ENCODE measurements around the gene SH2B3.
"Not testable (repeated sequence)": the region's sequence is repeated elsewhere in the genome, so short reads cannot be mapped to it uniquely, and the experiment has no call there.

SH2B3 gene

DNA sequence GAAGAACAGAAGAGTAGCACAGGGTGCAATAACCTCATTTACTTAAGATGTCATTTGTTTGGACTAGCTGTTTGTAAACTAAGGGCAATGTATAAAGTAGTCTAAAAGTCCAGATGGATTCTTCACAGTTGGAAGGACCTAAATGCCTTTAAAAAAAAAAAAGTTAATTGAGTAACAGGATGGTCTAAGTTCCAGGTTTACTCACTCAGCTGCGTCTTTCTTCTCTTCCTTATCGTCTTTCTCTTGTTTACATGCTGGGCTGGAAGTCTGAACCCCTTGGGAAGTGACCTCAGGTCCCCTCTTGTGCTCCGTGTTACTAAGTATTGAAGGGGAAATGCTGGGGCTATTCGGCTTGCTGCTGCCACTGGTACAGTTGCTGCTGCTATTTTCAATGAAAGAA, 82.5 kb downstream of the SH2B3 start:
- ChIA-PET CTCF (interaction anchor here (1.0 kb wide), 1 partner anchor 197 kb away, joined by 3 read pairs; the partner anchor contains the start of gene BRAP), POLR2A (no interaction called here)
- DNase-seq (ENCODE audit: extremely low spot score), result no peak
- TF ChIP-seq FOXA1 (IDR thresholded peaks at IDR 0.05) (no peak), FOXK2 (IDR thresholded peaks at IDR 0.05) (no peak), SUZ12 (IDR thresholded peaks at IDR 0.05) (no peak), NFRKB (IDR thresholded peaks at IDR 0.05) (no peak), ZNF384 (IDR thresholded peaks at IDR 0.05) (no peak), ELF4 (IDR thresholded peaks at IDR 0.05) (no peak), CTBP1 (IDR thresholded peaks at IDR 0.05; ENCODE audit: borderline replicate concordance) (no peak), ARNT (IDR thresholded peaks at IDR 0.05) (no peak), BHLHE40 (IDR thresholded peaks at IDR 0.05; ENCODE audit: borderline replicate concordance) (no peak), HDGF (IDR thresholded peaks at IDR 0.05; ENCODE audit: borderline replicate concordance) (no peak), SP1 (IDR thresholded peaks at IDR 0.05) (no peak), LEF1 (IDR thresholded peaks at IDR 0.05; ENCODE audit: borderline replicate concordance) (no peak), FOXM1 (IDR thresholded peaks at IDR 0.05; ENCODE audit: borderline replicate concordance) (no peak), TARDBP (IDR thresholded peaks at IDR 0.05) (no peak), L3MBTL2 (conservative IDR thresholded peaks at IDR 0.05) (no peak)
- TF ChIP-seq, protein P1, sequence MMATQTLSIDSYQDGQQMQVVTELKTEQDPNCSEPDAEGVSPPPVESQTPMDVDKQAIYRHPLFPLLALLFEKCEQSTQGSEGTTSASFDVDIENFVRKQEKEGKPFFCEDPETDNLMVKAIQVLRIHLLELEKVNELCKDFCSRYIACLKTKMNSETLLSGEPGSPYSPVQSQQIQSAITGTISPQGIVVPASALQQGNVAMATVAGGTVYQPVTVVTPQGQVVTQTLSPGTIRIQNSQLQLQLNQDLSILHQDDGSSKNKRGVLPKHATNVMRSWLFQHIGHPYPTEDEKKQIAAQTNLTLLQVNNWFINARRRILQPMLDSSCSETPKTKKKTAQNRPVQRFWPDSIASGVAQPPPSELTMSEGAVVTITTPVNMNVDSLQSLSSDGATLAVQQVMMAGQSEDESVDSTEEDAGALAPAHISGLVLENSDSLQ (IDR thresholded peaks at IDR 0.05), result no peak

DNA sequence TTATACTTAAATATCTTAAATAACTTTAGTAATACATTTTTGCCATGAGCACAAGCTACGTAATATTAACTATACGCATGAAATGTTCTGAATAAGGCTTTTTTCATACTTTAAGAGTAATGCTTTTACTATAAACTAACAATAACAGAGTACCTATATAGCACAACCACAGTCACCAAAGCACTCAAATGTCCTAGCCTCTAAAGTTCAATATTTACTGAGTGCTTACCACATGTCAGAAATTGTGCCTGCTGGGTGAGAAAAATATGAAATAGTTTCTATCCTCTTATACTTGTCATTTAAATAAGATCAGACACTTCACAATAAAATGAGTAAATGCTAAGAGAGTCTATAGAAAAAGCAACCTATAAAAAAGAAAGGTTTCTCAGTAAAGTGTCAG, 83.1 kb downstream of the SH2B3 start:
- no peak for DNase-seq (ENCODE audit: extremely low spot score)
- no peak for TF ChIP-seq SP1 (IDR thresholded peaks at IDR 0.05)
- TF ChIP-seq FOXA1 (IDR thresholded peaks at IDR 0.05), result no peak
- TF ChIP-seq ZNF384 (IDR thresholded peaks at IDR 0.05), result no peak
- TF ChIP-seq CTBP1 (IDR thresholded peaks at IDR 0.05; ENCODE audit: borderline replicate concordance), result no peak
- no peak for TF ChIP-seq TARDBP (IDR thresholded peaks at IDR 0.05)
- TF ChIP-seq FOXK2 (IDR thresholded peaks at IDR 0.05), result no peak
- TF ChIP-seq L3MBTL2 (conservative IDR thresholded peaks at IDR 0.05), result no peak
- no peak for TF ChIP-seq ARNT (IDR thresholded peaks at IDR 0.05)
- TF ChIP-seq LEF1 (IDR thresholded peaks at IDR 0.05; ENCODE audit: borderline replicate concordance), result no peak
- TF ChIP-seq SUZ12 (IDR thresholded peaks at IDR 0.05), result no peak
- no peak for TF ChIP-seq NFRKB (IDR thresholded peaks at IDR 0.05)
- POLR2A ChIA-PET, result no interaction called here
- CTCF ChIA-PET, result interaction anchor here (1.0 kb wide), 1 partner anchor 197 kb away, joined by 3 read pairs; the partner anchor contains the start of gene BRAP

- CTCF ChIA-PET, result interaction anchor here (2.3 kb wide), 1 partner anchor 96 kb away, joined by 5 read pairs; no protein-coding TSS in a partner anchor
- DNase-seq (ENCODE audit: extremely low spot score); POLR2A ChIA-PET: not testable (repeated sequence)
Observed at GRCh38 chr12:111492979-111493378, 87.3 kb downstream of the SH2B3 start.

GRCh38 chr12:111494676-111495075, 89.0 kb downstream of the SH2B3 start:
- DNase-seq (ENCODE audit: extremely low spot score), result no peak
- ChIA-PET CTCF (no interaction called here), POLR2A (no interaction called here)
- TF ChIP-seq BHLHE40 (IDR thresholded peaks at IDR 0.05; ENCODE audit: borderline replicate concordance) (no peak), FOXK2 (IDR thresholded peaks at IDR 0.05) (no peak), LEF1 (IDR thresholded peaks at IDR 0.05; ENCODE audit: borderline replicate concordance) (no peak), L3MBTL2 (conservative IDR thresholded peaks at IDR 0.05) (no peak), ZNF384 (IDR thresholded peaks at IDR 0.05) (no peak), FOXM1 (IDR thresholded peaks at IDR 0.05; ENCODE audit: borderline replicate concordance) (no peak), HDGF (IDR thresholded peaks at IDR 0.05; ENCODE audit: borderline replicate concordance) (no peak), FOXA1 (IDR thresholded peaks at IDR 0.05) (no peak), CTBP1 (IDR thresholded peaks at IDR 0.05; ENCODE audit: borderline replicate concordance) (no peak), NFRKB (IDR thresholded peaks at IDR 0.05) (no peak), SP1 (IDR thresholded peaks at IDR 0.05) (no peak), TARDBP (IDR thresholded peaks at IDR 0.05) (no peak), ARNT (IDR thresholded peaks at IDR 0.05) (no peak), ELF4 (IDR thresholded peaks at IDR 0.05) (no peak)
- TF ChIP-seq, protein P1 (IDR thresholded peaks at IDR 0.05), result no peak

Data from HEK293T (cell line).